HepG2 (cell line): ENCODE measurements around the gene ARMC3. TPM values are rescaled to one million over a fixed set of nuclear protein-coding genes. Genes with fewer than 3 reads are reported as not detected.

Source experiments
- ATAC-seq: fragments of 200-7000 bp; cut with Tn5 transposase; 3 replicates; pipeline ENCODE4 v1.9.1; 2020; ENCODE audit warnings: mild to moderate bottlenecking, moderate library complexity
- BruUV-seq: library from RNA; stranded (reverse); fragments of 400-500 nt; replicated peaks from 2 replicates; lab custom pipeline; 2021; lab: Mats Ljungman, UMichigan
- CTCF ChIA-PET: fragments of 300-600 bp; formaldehyde crosslinking; extraction: SDS; loops from one replicate; lab custom pipeline; 2021; ENCODE audit warnings: low total read pairs, inconsistent platforms, low intra/inter-chr PET ratio; lab: Yijun Ruan, JAX
- POLR2A ChIA-PET: fragments of 350-600 bp; sonication (Branson Sonifier 250); formaldehyde crosslinking; loops from one replicate; lab custom pipeline; 2020; ENCODE audit warnings: antibody characterized with exemption, inconsistent platforms; lab: Yijun Ruan, JAX
- DNase-seq: peaks from one replicate; pipeline ENCODE4 v3.0.0-alpha.2; 2015; ENCODE audit warnings: low spot score
- FAIRE-seq: peaks from 3 replicates; lab custom pipeline; 2011; peaks lifted over from hg19 to GRCh38; lab: Jason Lieb, UNC
- H2AFZ ChIP-seq: one replicate; pipeline ENCODE4 v1.6.1; 2011; ENCODE audit warnings: low read length, inconsistent platforms
- H3K27ac ChIP-seq: fragments of 300-600 bp; 3 replicates; pipeline ENCODE4 v1.8.0; 2011; ENCODE audit warnings: mixed run types, mild to moderate bottlenecking, mixed read lengths, low read length, inconsistent platforms; ENCODE audit not compliant: insufficient read depth; ENCODE audit errors: extremely low read length
- H3K27me3 ChIP-seq, 2 experiments: fragments of 200-600 bp in 1 of 2; 2 replicates in 1 of 2; 3 replicates in 1 of 2; pipeline versions ENCODE4 v1.6.0 to v1.8.0; 2011; ENCODE audit warnings: low read length in 2 of 2, mild to moderate bottlenecking in 2 of 2, moderate library complexity in 2 of 2, inconsistent platforms in 1 of 2; ENCODE audit not compliant: insufficient read depth in 2 of 2, control insufficient read depth in 1 of 2
- H3K36me3 ChIP-seq, 2 experiments: fragments of 200-600 bp in 1 of 2; replicated peaks in 1 of 2; 2 replicates in 1 of 2; 3 replicates in 1 of 2; pipeline versions ENCODE4 v1.5.1 to v1.8.0; 2011; ENCODE audit warnings: low read length in 2 of 2, inconsistent platforms in 1 of 2; ENCODE audit not compliant: insufficient read depth in 2 of 2, control insufficient read depth in 1 of 2
- H3K4me1 ChIP-seq: 2 replicates; pipeline ENCODE4 v1.5.1; 2012; ENCODE audit warnings: low read length, inconsistent platforms; ENCODE audit not compliant: insufficient read depth
- H3K4me2 ChIP-seq: 2 replicates; pipeline ENCODE4 v1.6.0; 2011; ENCODE audit warnings: low read depth, low read length, inconsistent platforms
- H3K4me3 ChIP-seq, 3 experiments: fragments of 200-600 bp in 1 of 3; sonication (generic), shearing (Covaris generic) in 1 of 3; replicated peaks in 1 of 3; 2 replicates each; pipeline ENCODE4 v1.5.1; 2011 to 2016; ENCODE audit warnings: low read length in 3 of 3, inconsistent platforms in 2 of 3, low read depth in 2 of 3, mild to moderate bottlenecking in 2 of 3, control low read depth in 1 of 3, mixed read lengths in 1 of 3; ENCODE audit not compliant: insufficient read depth in 1 of 3
- H3K79me2 ChIP-seq: one replicate; pipeline ENCODE4 v1.6.1; 2011; ENCODE audit warnings: low read length, inconsistent platforms; ENCODE audit not compliant: insufficient read depth
- H3K9ac ChIP-seq: 2 replicates; pipeline ENCODE4 v1.6.0; 2011; ENCODE audit warnings: mild to moderate bottlenecking, low read depth, low read length, inconsistent platforms; ENCODE audit not compliant: insufficient read depth
- H3K9me3 ChIP-seq: 2 replicates; pipeline ENCODE4 v1.5.1; 2012; ENCODE audit warnings: mild to moderate bottlenecking, low read length
- H4K20me1 ChIP-seq: 2 replicates; pipeline ENCODE4 v1.6.0; 2011; ENCODE audit warnings: inconsistent platforms, mild to moderate bottlenecking, low read length, moderate library complexity; ENCODE audit not compliant: insufficient read depth
- ATF6 ChIP-seq: sonication (generic); formaldehyde crosslinking; conservative IDR thresholded peaks from 2 replicates; pipeline ENCODE4 v1.4.0; 2020; ENCODE audit warnings: missing genetic modification reagents
- CHD2 ChIP-seq: IDR thresholded peaks from 2 replicates; pipeline ENCODE4 v1.6.1; 2011; ENCODE audit warnings: low read depth, low read length, improper control_type of control experiment
- ETS1 ChIP-seq: sonication (generic); formaldehyde crosslinking; IDR thresholded peaks from 2 replicates; pipeline ENCODE4 v1.4.0; 2020; ENCODE audit warnings: missing genetic modification reagents
- FOXK2 ChIP-seq: fragments of 450-650 bp; IDR thresholded peaks from 2 replicates; pipeline ENCODE4 v1.6.1; 2016
- GABPA ChIP-seq, 2 experiments: IDR thresholded peaks; 2 replicates each; pipeline ENCODE4 v1.6.1; 2011 to 2016; ENCODE audit warnings: low read depth in 2 of 2, low read length in 1 of 2, missing biosample characterization in 1 of 2, missing genetic modification characterization in 1 of 2
- KLF11 ChIP-seq: IDR thresholded peaks from 2 replicates; pipeline ENCODE4 v1.6.1; 2016; ENCODE audit warnings: missing compliant biosample characterization
- SPEN ChIP-seq: sonication (generic); formaldehyde crosslinking; IDR thresholded peaks from 2 replicates; pipeline ENCODE4 v1.5.1; 2020; ENCODE audit warnings: low read depth, mild to moderate bottlenecking, missing genetic modification reagents
- ZNF558 ChIP-seq: sonication (generic); formaldehyde crosslinking; IDR thresholded peaks from 2 replicates; pipeline ENCODE4 v1.9.0; 2022; ENCODE audit warnings: mild to moderate bottlenecking, missing genetic modification reagents, borderline replicate concordance
- ZNF607 ChIP-seq: sonication (generic); formaldehyde crosslinking; IDR thresholded peaks from 2 replicates; pipeline ENCODE4 v1.5.1; 2020; ENCODE audit warnings: missing genetic modification reagents, mild to moderate bottlenecking, borderline replicate concordance
- WGBS: methylation state at CpG from one replicate; pipeline ENCODE4 v1.1.6; 2017; ENCODE audit warnings: low lambda C conversion rate; 5-methylcytosine and 5-hydroxymethylcytosine counted together
- in situ Hi-C: cut with HindIII; loops from 2 replicates; pipeline ENCODE4 v1.10.0; 2017; ENCODE audit warnings: low pct_unique_long_range_greater_than_20kb; ENCODE audit not compliant: extremely low pct_ligation_motif_present
- intact Hi-C: fragments of 100-400 bp; cut with micrococcal nuclease; formaldehyde crosslinking; loops from one replicate; pipeline ENCODE4 v1.10.0; 2022; ENCODE audit not compliant: unreplicated experiment
- polyA plus RNA-seq, 8 experiments: library from polyadenylated mRNA; depleted of rRNA in 3 of 8; stranded (reverse) in 7 of 8; unstranded in 1 of 8; fragments of >200 nt; fragmentation: Illumina TruSeq in 4 of 8; extraction: Trizol in 4 of 8; gene quantifications; 2 replicates each; pipeline versions ENCODE4 v1.2.1 to v1.2.3, GENCODE V29; 2011 to 2016; ENCODE audit warnings: low read depth in 4 of 8, missing spikeins in 1 of 8, mixed read lengths in 1 of 8; ENCODE audit not compliant: insufficient read depth in 1 of 8
- total RNA-seq, 5 experiments: library from RNA; depleted of rRNA; stranded (reverse); fragments of >200 nt; fragmentation: Illumina TruSeq; extraction: Trizol; gene quantifications; 2 replicates each; pipeline ENCODE4 v1.2.3, GENCODE V29; 2016; ENCODE audit warnings: low read depth in 1 of 5

ARMC3 gene
- total and polyA plus RNA-seq, 2 of the 13 experiments (the other 11 are each of a cell fraction or from before 2014, with no cell fraction given): not detected

- ChIA-PET POLR2A (no interaction called here), CTCF (no interaction called here)
- no TSS peak for BruUV-seq
- no peaks in the 10 kb centered on the region; a peak in 1 of 5 replicates for H3K27me3 ChIP-seq
- H3K4me2 ChIP-seq: no peak overlapping the region
- TF ChIP-seq GABPA (IDR thresholded peaks at IDR 0.05; ENCODE audit: low read depth, low read length) (no peak), GABPA (CRISPR knock-in tag; IDR thresholded peaks at IDR 0.05; ENCODE audit: low read depth) (no peak), FOXK2 (no peak)
- 0% methylated on average over 1 of the region's 1 CpG for WGBS
- DNase-seq (no peak), ATAC-seq (no peak), FAIRE-seq (no peak)
- H3K36me3 ChIP-seq: no peaks in the 10 kb centered on the region
- H3K4me3 ChIP-seq: no peak overlapping the region
- no peak overlapping the region for H3K27ac ChIP-seq
- no peaks in the 10 kb centered on the region for H4K20me1 ChIP-seq
- H3K79me2 ChIP-seq: no peaks in the 10 kb centered on the region
- in situ Hi-C loops (no loop called here), intact Hi-C loops (no loop called here)
- H3K9me3 ChIP-seq: peaks cover 10% of the 10 kb centered on the region
- no peak overlapping the region for H2AFZ ChIP-seq
- no peak overlapping the region for H3K9ac ChIP-seq
- no peaks in the 10 kb centered on the region for H3K4me1 ChIP-seq
Measured at GRCh38 chr10:22895252-22895651, 32.6 kb upstream of the ARMC3 start.

- Histone ChIP-seq H3K4me2 (no peak overlapping the region), H2AFZ (no peak overlapping the region), H3K9me3 (no peaks in the 10 kb centered on the region; the same call in 1 of the 2 replicates), H3K27ac (no peak overlapping the region), H4K20me1 (no peaks in the 10 kb centered on the region), H3K27me3 (no peaks in the 10 kb centered on the region; a peak in 1 of 5 replicates), H3K4me1 (no peaks in the 10 kb centered on the region), H3K4me3 (no peak overlapping the region), H3K36me3 (no peaks in the 10 kb centered on the region), H3K79me2 (no peaks in the 10 kb centered on the region), H3K9ac (no peak overlapping the region)
- ChIA-PET POLR2A (no interaction called here), CTCF (no interaction called here)
- WGBS: 18% methylated on average over 4 of the region's 4 CpGs
- in situ Hi-C loops (no loop called here), intact Hi-C loops (no loop called here)
- DNase-seq: no peak
- TF ChIP-seq CHD2: no peak
- no peak for TF ChIP-seq ATF6 (CRISPR knock-in tag)
- no peak for TF ChIP-seq ETS1 (CRISPR knock-in tag)
- TF ChIP-seq ZNF558 (CRISPR knock-in tag): no peak
- TF ChIP-seq SPEN (CRISPR knock-in tag): no peak
- TF ChIP-seq ZNF607: no peak
- TF ChIP-seq KLF11: no peak
- no peak for FAIRE-seq
- BruUV-seq: no TSS peak
- ATAC-seq: no peak
Measured at GRCh38 chr10:22897371-22897770, 30.5 kb upstream of the ARMC3 start.
